Measurements from ENCODE around the gene PPL.
"Not testable (repeated sequence)": the region's sequence is repeated elsewhere in the genome, so short reads cannot be mapped to it uniquely, and the experiment has no call there.

PPL gene

DNA sequence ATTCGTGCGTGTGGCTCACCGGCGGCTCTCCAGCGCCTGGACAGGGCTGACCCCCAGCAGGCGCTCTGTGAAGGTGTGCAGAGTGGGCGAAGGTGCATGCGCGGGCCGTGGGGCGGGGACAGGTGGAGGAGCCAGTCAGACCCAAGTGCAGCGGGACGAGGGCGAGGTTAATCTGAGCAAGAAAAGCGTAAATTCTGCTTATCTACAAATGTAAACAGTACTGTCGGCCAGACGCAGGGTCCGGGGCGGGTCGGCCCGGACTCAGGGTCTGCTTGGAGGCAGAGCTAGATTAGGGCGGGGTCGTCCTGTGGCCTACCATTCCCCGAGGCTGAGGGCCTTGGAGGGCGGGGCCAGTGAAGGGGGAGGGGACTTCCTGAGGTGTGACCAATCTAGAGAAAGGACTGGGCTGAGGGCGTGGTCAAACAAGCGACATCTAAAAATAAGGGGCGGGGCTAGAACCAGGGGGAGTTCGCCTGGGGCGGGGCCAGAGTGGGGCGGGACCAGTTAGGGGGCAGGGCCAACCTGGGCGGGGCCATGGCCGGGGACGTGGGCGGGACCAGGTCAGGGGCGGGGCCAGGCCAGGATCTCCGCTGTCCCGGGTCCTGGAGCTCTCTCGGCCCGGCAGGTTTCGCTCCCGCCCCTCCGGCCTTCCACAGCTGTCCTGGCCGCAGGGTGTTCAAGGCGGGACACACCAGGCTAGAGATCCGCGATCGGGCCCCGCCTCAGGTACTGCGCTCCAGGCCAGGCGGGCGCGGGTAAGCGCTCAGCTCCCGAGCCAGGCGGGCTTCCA is 21.0 kb upstream of the PPL start, which contains the start of gene SEC14L5:
SEC14L5 (plus strand) TSS at position 611 of the 790 bp plus-strand sequence. CDS start 994 bp downstream, outside the sequence.
- Histone ChIP-seq H3K27me3 (ENCODE audit: control insufficient read depth, insufficient read depth, low read length) (no peaks in the 10 kb centered on the region), H3K4me1 (ENCODE audit: control insufficient read depth, insufficient read depth, low read length) (peaks cover 9% of the 10 kb centered on the region; the same call in 1 of the 2 replicates), H3K27ac (ENCODE audit: low read depth, low read length) (peak within 1 kb of the TSS; percentile 36), H3K36me3 (ENCODE audit: control insufficient read depth, insufficient read depth, low read length) (no peaks in the 10 kb centered on the region), H3K9me3 (ENCODE audit: control insufficient read depth, insufficient read depth, low read length) (no peaks in the 10 kb centered on the region), H3K4me3 (ENCODE audit: low read depth, low read length) (peak within 1 kb of the TSS; percentile 84), H3K9ac (ENCODE audit: low read depth, low read length) (no peak within 1 kb of the TSS; the same call in 1 of the 2 replicates)

DNA sequence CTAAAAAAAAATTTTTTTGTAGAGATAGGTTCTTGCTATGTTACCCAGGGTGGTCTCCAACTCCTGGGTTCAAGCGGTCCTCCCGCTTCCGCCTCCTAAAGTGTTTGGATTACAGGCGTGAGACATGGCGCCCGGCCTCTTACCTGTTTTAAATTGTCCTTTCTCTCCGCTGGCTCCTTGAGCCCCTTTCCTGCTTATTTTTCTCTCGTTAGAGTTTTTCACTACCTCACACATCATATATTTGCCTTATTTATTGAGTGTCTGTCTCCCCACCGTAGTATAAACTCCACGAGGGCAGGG is 20.4 kb upstream of the PPL start:
- Histone ChIP-seq H3K4me1 (ENCODE audit: control insufficient read depth, insufficient read depth, low read length) (0 out of 2 replicates have a peak, but pooled peaks cover 6% of the 10 kb centered on the region), H3K27ac (ENCODE audit: low read depth, low read length) (peak overlapping the region; percentile 36), H3K27me3 (ENCODE audit: control insufficient read depth, insufficient read depth, low read length) (no peaks in the 10 kb centered on the region), H3K9ac (ENCODE audit: low read depth, low read length) (no peak overlapping the region; the same call in 1 of the 2 replicates), H3K36me3 (ENCODE audit: control insufficient read depth, insufficient read depth, low read length) (no peaks in the 10 kb centered on the region), H3K9me3 (ENCODE audit: control insufficient read depth, insufficient read depth, low read length) (no peaks in the 10 kb centered on the region), H3K4me3 (ENCODE audit: low read depth, low read length) (peak overlapping the region; percentile 84)

DNA sequence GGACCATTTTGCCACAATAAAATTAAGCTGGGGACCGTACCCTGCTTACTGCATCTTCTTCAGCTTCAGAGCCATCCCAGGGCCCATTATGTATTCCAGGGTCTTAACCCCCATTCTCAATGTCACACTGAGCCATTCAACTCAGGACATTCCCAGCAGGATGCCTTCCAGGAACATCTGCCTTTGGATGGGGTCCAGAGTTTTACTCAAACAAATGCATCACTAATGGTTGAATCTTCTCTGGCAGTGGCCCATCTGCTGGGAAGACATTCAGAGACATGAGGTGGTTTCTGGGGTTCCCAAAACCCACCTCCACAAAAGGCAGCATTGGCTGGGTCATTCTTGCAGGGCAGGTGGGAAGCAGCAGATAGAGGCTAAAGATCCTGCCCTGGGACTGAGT is 17.8 kb upstream of the PPL start:
- Histone ChIP-seq H3K27ac (ENCODE audit: low read depth, low read length) (no peak overlapping the region), H3K27me3 (ENCODE audit: control insufficient read depth, insufficient read depth, low read length) (no peaks in the 10 kb centered on the region), H3K4me1 (ENCODE audit: control insufficient read depth, insufficient read depth, low read length) (0 out of 2 replicates have a peak, but pooled peaks cover 6% of the 10 kb centered on the region), H3K9me3 (ENCODE audit: control insufficient read depth, insufficient read depth, low read length) (no peaks in the 10 kb centered on the region), H3K36me3 (ENCODE audit: control insufficient read depth, insufficient read depth, low read length) (no peaks in the 10 kb centered on the region), H3K4me3 (ENCODE audit: low read depth, low read length) (no peak overlapping the region), H3K9ac (ENCODE audit: low read depth, low read length) (no peak overlapping the region)

DNA sequence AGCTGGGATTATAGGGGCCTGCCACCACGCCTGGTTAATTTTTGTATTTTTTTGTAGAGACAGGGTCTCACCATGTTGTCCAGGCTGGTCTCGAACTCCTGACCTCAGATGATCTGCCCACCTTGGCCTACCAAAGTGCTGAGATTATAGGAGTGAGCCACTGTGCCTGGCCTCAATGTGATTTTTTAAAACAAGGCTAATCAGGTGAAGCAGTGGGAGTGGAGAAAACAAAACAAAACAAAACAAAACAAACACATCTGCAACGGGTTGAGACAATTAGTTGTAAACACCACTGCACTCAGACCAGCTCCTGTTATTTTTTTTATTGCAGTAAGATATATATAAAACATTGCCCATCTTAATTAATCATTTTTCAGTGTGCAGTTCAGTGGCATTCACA is 14.6 kb upstream of the PPL start:
- H3K27ac ChIP-seq (ENCODE audit: low read depth, low read length); H3K9ac ChIP-seq (ENCODE audit: low read depth, low read length); H3K36me3 ChIP-seq (ENCODE audit: control insufficient read depth, insufficient read depth, low read length); H3K27me3 ChIP-seq (ENCODE audit: control insufficient read depth, insufficient read depth, low read length); H3K4me3 ChIP-seq (ENCODE audit: low read depth, low read length); H3K9me3 ChIP-seq (ENCODE audit: control insufficient read depth, insufficient read depth, low read length): not testable (repeated sequence)
- H3K4me1 ChIP-seq (ENCODE audit: control insufficient read depth, insufficient read depth, low read length): peaks cover 21% of the 10 kb centered on the region

DNA sequence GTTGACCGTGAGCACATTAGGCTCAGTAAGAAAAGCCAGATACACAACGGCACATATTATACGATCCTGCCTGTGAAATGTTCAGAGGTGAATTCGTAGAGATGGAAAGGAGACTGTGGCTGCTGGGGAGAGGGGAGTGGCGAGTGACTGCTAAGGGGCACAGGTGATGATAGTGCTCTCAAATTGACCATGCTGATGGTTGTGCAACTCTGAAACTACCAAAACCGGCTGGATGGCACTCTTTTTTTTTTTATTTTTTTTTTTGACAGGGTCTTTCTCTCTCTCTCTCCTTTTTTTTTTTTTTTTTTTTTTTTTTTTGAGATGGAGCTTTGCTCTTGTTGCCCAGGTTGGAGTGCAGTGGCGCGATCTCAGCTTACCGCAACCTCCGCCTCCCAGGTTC is 13.0 kb upstream of the PPL start:
- Histone ChIP-seq H3K4me3 (ENCODE audit: low read depth, low read length) (no peak overlapping the region), H3K27me3 (ENCODE audit: control insufficient read depth, insufficient read depth, low read length) (no peaks in the 10 kb centered on the region), H3K9ac (ENCODE audit: low read depth, low read length) (no peak overlapping the region), H3K36me3 (ENCODE audit: control insufficient read depth, insufficient read depth, low read length) (no peaks in the 10 kb centered on the region), H3K4me1 (ENCODE audit: control insufficient read depth, insufficient read depth, low read length) (peaks cover 24% of the 10 kb centered on the region), H3K9me3 (ENCODE audit: control insufficient read depth, insufficient read depth, low read length) (no peaks in the 10 kb centered on the region), H3K27ac (ENCODE audit: low read depth, low read length) (no peak overlapping the region)

DNA sequence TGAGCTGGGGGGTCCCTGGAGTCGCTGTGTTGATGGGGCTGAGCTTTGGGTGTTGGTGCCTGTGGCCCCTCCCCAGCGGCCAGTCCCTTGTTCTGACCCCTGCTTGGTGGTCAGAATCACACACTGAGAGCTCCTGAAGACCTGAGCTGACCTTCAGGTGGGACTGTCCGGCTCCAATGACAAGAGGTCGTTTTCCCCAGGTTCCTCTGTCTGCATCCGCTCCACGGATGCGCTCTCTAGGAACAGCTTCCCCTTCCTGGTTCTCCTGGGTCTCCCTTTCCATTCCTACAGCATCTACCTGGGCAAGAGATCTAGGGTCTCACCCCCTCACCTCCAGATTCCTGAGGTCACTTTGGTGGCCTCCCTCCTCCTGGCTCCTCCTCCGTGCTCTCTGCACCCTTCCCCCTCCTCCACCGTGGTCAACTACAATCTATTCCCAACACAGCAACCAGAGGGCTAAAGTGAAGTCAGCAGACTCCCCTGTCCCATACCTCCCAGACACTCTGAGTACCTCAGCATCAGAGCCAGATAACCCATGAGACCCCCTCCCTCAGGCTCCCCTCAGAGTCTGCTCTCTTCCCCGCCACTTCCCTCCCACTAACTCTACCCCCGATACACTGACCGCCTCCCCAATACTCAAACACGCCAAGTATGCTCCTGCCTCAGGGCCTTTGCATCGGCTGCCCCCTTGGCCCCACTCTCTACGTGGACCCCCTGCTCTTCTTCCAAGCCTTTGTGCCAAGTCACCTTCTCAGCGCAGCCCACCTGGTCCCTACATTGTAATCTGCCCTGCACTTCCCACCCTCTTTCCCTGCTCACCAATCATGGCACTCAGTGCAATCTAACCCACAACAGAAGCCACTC is 12.2 kb upstream of the PPL start:
- Histone ChIP-seq H3K27ac (ENCODE audit: low read depth, low read length) (no peak overlapping the region), H3K4me1 (ENCODE audit: control insufficient read depth, insufficient read depth, low read length) (peaks cover 32% of the 10 kb centered on the region), H3K4me3 (ENCODE audit: low read depth, low read length) (no peak overlapping the region), H3K9me3 (ENCODE audit: control insufficient read depth, insufficient read depth, low read length) (no peaks in the 10 kb centered on the region), H3K9ac (ENCODE audit: low read depth, low read length) (no peak overlapping the region), H3K36me3 (ENCODE audit: control insufficient read depth, insufficient read depth, low read length) (no peaks in the 10 kb centered on the region), H3K27me3 (ENCODE audit: control insufficient read depth, insufficient read depth, low read length) (no peaks in the 10 kb centered on the region)

DNA sequence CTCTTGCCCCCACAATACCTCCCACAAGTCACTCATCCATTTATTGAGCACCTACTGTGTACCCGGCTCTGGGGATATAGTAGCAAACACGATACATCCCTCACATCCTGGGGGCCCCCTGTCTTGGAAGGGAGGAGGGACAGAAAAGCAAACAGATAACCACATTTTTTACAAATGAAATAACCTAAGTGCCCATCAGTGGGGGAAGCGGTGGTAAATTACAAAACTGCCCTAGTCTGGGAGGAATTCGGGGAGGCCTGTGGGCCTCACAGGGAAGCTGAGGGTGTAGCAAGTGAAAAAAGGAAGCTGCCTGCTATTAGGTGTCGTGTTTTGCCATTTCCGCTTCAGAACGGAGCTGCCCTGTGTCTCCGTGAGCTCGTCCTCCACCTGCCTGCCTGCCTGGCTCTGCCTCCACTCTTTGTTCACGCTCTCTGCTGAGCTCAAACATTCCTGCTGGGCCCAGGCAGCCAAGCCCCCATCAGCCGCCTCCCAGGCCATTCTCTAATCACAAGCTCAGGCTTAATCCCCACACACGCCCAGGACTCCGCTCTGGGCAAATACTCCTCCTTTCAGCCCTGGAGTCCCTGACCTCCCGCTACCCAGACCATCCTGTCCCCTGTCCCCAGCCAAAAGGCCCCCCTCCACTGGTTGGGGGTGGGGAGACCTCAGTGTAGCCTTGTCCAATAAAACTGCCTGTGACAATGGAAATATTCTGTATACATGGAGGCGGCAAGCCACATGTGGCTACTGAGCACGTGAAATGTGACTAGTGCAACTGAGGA is 11.0 kb upstream of the PPL start:
- H3K27ac ChIP-seq (ENCODE audit: low read depth, low read length): peak overlapping the region; percentile 79
- H3K36me3 ChIP-seq (ENCODE audit: control insufficient read depth, insufficient read depth, low read length): no peaks in the 10 kb centered on the region
- H3K27me3 ChIP-seq (ENCODE audit: control insufficient read depth, insufficient read depth, low read length): no peaks in the 10 kb centered on the region
- H3K9me3 ChIP-seq (ENCODE audit: control insufficient read depth, insufficient read depth, low read length): no peaks in the 10 kb centered on the region
- H3K4me1 ChIP-seq (ENCODE audit: control insufficient read depth, insufficient read depth, low read length): peaks cover 44% of the 10 kb centered on the region
- 0 out of 2 replicates have a peak overlapping the region, but pooled peaks have one; percentile 22 for H3K9ac ChIP-seq (ENCODE audit: low read depth, low read length)
- H3K4me3 ChIP-seq (ENCODE audit: low read depth, low read length): no peak overlapping the region

DNA sequence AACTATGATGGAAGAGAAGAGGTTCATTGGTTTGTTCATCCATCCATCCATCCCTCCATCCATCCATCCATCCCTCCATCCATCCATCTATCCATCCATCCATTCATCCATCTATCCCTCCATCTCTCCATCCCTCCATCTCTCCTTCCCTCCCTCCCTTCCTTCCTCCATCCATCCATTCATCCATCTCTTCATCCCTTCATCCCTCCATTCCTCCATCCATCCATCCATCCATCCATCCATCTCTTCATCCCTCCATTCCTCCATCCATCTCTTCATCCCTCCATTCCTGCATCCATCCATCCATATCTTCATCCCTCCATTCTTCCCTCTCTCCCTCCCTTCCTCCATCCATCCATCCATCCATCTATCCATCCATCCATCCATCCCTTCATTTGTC is 10.0 kb upstream of the PPL start:
- Histone ChIP-seq H3K9me3 (ENCODE audit: control insufficient read depth, insufficient read depth, low read length) (no peaks in the 10 kb centered on the region), H3K4me1 (ENCODE audit: control insufficient read depth, insufficient read depth, low read length) (peaks cover 49% of the 10 kb centered on the region), H3K36me3 (ENCODE audit: control insufficient read depth, insufficient read depth, low read length) (no peaks in the 10 kb centered on the region), H3K4me3 (ENCODE audit: low read depth, low read length) (no peak overlapping the region), H3K27me3 (ENCODE audit: control insufficient read depth, insufficient read depth, low read length) (no peaks in the 10 kb centered on the region), H3K9ac (ENCODE audit: low read depth, low read length) (no peak overlapping the region), H3K27ac (ENCODE audit: low read depth, low read length) (no peak overlapping the region)

DNA sequence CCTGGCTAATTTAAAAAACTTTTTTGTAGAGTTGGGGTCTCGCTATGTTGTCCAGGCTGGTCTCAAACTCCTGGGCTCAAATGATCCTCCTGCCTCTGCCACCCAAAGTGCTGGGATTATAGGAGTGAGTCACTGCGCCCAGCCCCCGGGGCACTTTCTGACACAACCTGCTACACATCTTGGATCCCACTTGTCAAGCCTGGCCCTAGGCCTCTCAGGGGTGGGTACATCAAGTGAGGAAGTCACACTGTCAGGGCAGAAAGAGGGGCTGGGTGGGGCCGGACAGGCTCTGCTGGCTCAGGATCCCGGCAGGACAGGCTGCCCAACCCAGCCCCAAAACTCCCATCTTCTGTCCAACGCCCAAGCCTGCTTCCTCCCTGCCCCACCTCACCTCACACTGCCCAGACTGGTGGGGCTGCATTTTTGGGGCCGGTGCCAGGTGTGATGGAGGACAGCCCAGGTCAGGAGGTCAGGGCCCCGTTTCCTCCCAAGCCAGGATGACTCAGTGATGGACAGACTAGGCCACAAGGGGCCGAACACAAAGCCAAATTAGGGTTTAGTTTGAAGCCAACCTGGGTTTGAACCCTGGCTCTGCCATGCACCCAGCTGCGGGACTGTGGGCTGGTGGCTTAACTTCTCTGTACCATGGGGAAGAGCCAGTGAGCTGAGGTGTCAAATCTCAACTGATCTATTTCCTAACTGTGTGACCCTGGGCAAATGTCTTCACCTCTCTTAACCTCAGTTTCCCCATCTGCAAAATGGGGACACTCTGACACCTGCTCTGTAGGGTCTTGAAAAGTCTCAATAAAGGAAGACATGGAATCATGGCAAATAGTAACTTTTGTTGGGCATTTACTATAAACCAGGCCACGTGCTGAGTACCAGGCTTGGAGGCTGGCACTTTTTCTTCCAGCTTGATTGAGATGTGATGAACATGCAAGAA is 8.9 kb upstream of the PPL start:
- H3K9me3 ChIP-seq (ENCODE audit: control insufficient read depth, insufficient read depth, low read length): no peaks in the 10 kb centered on the region
- no peaks in the 10 kb centered on the region for H3K36me3 ChIP-seq (ENCODE audit: control insufficient read depth, insufficient read depth, low read length)
- H3K27me3 ChIP-seq (ENCODE audit: control insufficient read depth, insufficient read depth, low read length): no peaks in the 10 kb centered on the region
- no peak overlapping the region for H3K9ac ChIP-seq (ENCODE audit: low read depth, low read length)
- peak overlapping the region; percentile 96 for H3K27ac ChIP-seq (ENCODE audit: low read depth, low read length)
- peaks cover 53% of the 10 kb centered on the region for H3K4me1 ChIP-seq (ENCODE audit: control insufficient read depth, insufficient read depth, low read length)
- H3K4me3 ChIP-seq (ENCODE audit: low read depth, low read length): no peak overlapping the region

All from HUES48 (cell line).